ENCODE measurements around the gene ASB13. TPM values are rescaled to one million over a fixed set of nuclear protein-coding genes. Genes with fewer than 3 reads are reported as not detected.

The ASB13 gene
- total and polyA plus RNA-seq, 7 donors = 13.2 to 52.0 (median 23.5) TPM

- WGBS, 2 donors = 96 to 98% methylated on average over 3 of the region's 3 CpGs
- Histone ChIP-seq H3K4me3 (no peak overlapping the region), H3K27me3 (no peaks in the 10 kb centered on the region), H3K27ac (no peak overlapping the region), H3K4me1 (peaks cover 0 to 44% (median 31%) of the 10 kb centered on the region in 4 donors), H3K9me3 (no peaks in the 10 kb centered on the region), H3K36me3 (no peaks in the 10 kb centered on the region)
- intact Hi-C loops (cut with DNase I) = no loop called here
- no peak for DNase-seq
- no peak for TF ChIP-seq EP300 (IDR thresholded peaks at IDR 0.05)
These were observed 22.2 kb upstream of the ASB13 start for GRCh38 chr10:5688587-5688986.

GRCh38 chr10:5685764-5686240 lies 19.4 kb upstream of the ASB13 start:
- intact Hi-C loops (cut with DNase I) = loop anchor here (1.0 to 2.0 kb wide), 2 partner anchors 127 to 187 kb away; partner anchors contain the start of gene GDI2
- no peaks in the 10 kb centered on the region for H3K27me3 ChIP-seq

GRCh38 chr10:5684971-5685763 lies 18.8 kb upstream of the ASB13 start:
- 0% methylated on average over 77 of the region's 77 CpGs for WGBS, 2 donors
- H3K27ac ChIP-seq = peak overlapping the region; percentile 83 to 92 (median 90)
- no peaks in the 10 kb centered on the region for H3K36me3 ChIP-seq
- peak in 2 of 4 donors; percentile 12 to 27 for TF ChIP-seq POLR2AphosphoS5 (IDR thresholded peaks at IDR 0.05)
- TF ChIP-seq POLR2A (IDR thresholded peaks at IDR 0.05) = no peak
- TF ChIP-seq CTCF (IDR thresholded peaks at IDR 0.05) = peak in 3 of 4 experiments; percentile 24 to 26 (median 25)
- intact Hi-C loops (cut with DNase I) = loop anchor here (1.0 to 5.0 kb wide), 4 partner anchors 128 to 238 kb away; partner anchors contain the start of genes ANKRD16 and GDI2
- H3K27me3 ChIP-seq = no peaks in the 10 kb centered on the region
- DNase-seq = peak; percentile 81
- peak overlapping the region; percentile 74 to 94 (median 86) for H3K4me3 ChIP-seq
- H3K9me3 ChIP-seq = no peaks in the 10 kb centered on the region
- H3K4me1 ChIP-seq = peaks cover 0 to 25% (median 16%) of the 10 kb centered on the region in 4 donors

More at GRCh38 chr10:5685764-5686240, 19.4 kb upstream of the ASB13 start:
- Histone ChIP-seq H3K4me1 (peaks cover 0 to 25% (median 16%) of the 10 kb centered on the region in 4 donors), H3K4me3 (peak overlapping the region; percentile 74 to 94 (median 86)), H3K27ac (peak overlapping the region; percentile 83 to 92 (median 90)), H3K36me3 (no peaks in the 10 kb centered on the region), H3K9me3 (no peaks in the 10 kb centered on the region)
- no peak for DNase-seq
- WGBS, 2 donors = 1 to 3% methylated on average over 10 of the region's 10 CpGs
- TF ChIP-seq POLR2AphosphoS5 (IDR thresholded peaks at IDR 0.05) (no peak), EP300 (IDR thresholded peaks at IDR 0.05) (no peak), CTCF (IDR thresholded peaks at IDR 0.05) (no peak), POLR2A (IDR thresholded peaks at IDR 0.05) (no peak)

- 1 to 2% methylated on average over 54 of the region's 54 CpGs for WGBS, 2 donors
These were observed 18.0 kb upstream of the ASB13 start, which contains the start of gene TASOR2 for GRCh38 chr10:5684318-5684970. TASOR2 (plus strand) TSS chr10:5684838; CDS start chr10:5720643, 35,805 bp downstream.

More at GRCh38 chr10:5684318-5684970, 18.0 kb upstream of the ASB13 start, which contains the start of gene TASOR2:
- Histone ChIP-seq H3K27ac (peak within 1 kb of the TSS; percentile 83 to 92 (median 90)), H3K4me1 (peaks cover 0 to 25% (median 16%) of the 10 kb centered on the region in 4 donors), H3K36me3 (no peaks in the 10 kb centered on the region), H3K27me3 (no peaks in the 10 kb centered on the region), H3K4me3 (peak within 1 kb of the TSS; percentile 74 to 94 (median 86)), H3K9me3 (no peaks in the 10 kb centered on the region)
- DNase-seq = peak; percentile 99
- intact Hi-C loops (cut with DNase I) = loop anchor here (1.0 to 5.0 kb wide), 3 partner anchors 128 to 237 kb away; partner anchors contain the start of genes ANKRD16 and GDI2
- TF ChIP-seq POLR2AphosphoS5 (IDR thresholded peaks at IDR 0.05) (peak; percentile 36 to 76 (median 64)), CTCF (IDR thresholded peaks at IDR 0.05) (no peak)

Measured in sigmoid colon (tissue), 7 donors.